ENCODE measurements around the gene MBD3.
A peak's percentile ranks its signal among the peaks of the same experiment; 100 is the strongest.
"Not testable (repeated sequence)": the region's sequence is repeated elsewhere in the genome, so short reads cannot be mapped to it uniquely, and the experiment has no call there.

MBD3 gene, protein sequence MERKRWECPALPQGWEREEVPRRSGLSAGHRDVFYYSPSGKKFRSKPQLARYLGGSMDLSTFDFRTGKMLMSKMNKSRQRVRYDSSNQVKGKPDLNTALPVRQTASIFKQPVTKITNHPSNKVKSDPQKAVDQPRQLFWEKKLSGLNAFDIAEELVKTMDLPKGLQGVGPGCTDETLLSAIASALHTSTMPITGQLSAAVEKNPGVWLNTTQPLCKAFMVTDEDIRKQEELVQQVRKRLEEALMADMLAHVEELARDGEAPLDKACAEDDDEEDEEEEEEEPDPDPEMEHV

DNA sequence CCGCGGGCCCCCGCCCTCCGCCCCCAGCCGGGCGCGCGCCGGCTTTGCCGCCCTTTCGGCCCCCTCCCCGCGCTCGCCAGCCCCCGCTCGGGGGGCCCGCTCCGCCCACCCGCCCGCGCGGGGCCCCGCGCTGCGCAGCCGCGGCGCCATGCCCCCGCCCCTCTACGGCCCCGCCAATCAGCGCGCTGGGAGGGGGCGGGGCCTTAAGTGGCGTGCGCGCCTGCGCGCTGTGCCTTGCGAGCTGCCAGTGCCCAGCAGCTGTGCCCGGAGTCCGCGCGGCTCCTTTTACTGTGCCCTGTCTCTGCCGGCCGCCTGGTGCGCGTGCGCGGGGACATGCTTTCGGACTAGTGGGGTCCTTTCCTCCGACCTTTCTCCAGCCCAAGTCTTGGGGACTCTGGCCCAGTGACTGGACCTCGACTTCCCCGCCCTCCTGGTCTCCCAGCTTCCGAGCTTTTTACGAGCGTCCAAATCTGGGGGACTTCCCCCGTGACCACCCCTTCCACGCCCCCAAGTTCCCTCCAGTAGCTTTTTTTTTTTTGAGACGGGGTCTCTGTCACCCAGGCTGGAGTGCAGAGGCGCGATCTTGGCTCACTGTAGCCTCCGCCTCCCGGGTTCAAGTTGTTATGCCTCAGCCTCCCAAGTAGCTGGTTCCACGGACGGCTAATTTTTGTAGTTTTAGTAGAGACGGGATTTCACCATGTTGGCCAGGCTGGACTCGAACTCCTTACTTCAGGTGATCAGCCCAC is at the start of gene MBD3:
MBD3 (minus strand) TSS at position 111 of the 746 bp plus-strand sequence. CDS start 234 bp downstream, outside the sequence.
- DNase-seq: peak; percentile 91 to 92

DNA sequence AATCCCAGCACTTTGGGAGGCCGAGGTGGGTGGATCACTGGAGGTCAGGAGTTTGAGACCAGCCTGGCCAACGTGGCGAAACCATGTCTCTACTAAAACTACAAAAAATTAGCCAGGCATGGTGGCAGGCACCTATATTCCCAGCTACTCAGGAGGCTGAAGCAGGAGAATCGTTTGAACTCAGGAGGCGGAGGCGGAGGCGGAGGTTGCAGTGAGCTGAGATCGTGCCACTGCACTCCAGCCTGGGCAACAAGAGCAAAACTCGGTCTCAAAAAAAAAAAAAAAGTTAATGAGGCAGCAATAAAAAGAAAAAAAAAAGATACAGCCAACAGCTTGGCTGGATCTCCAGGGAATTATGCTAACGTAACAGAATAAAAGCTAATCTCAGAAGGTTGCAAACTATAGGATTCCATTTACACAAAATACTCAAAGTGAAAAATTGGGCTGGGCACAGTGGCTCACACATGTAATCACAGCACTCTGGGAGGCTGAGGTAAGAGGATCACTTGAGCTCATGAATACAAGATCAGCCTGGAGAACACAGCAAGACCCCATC is 48.3 kb upstream of the MBD3 start:
- DNase-seq: not testable (repeated sequence)

DNA sequence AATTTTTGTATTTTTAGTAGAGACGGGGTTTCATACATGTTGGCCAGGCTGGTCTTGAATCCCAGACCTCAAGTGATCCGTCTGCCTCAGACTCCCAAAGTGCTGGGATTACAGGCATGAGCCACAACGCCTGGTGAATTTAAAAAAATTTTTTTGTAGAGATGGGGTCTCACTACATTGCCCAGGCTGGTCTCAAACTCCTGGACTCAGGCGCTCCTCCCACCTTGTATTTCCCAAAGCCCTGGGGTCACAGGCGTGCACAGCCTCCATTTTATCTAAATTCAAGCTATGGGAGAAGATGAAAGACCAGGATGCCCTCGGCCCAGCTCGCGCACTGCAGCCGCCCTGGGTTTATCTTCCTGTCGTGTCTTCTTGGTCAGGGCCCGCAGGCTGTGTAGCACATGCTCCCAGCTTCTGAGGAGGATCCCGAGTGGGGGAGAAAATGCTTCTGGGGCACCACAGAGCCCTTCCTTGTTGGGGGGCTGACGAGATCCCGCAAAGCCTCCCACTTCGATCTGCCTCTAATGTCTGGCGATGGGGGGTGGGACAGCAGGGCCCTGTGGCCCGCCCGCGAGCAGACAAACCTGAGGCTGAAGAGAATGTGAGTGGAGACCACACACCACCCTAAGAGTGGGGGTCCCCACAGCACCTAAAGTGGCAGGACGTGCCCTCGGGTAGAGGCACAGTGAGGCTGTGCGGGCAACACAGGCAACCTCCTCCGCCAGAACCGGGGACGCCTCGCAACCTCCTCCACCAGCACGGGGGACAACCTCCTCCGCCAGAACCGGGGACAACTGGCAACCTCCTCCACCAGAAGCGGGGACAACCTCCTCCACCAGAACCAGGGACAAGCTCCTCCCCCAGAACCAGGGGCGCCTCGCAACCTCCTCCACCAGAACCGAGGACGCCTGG is 43.9 kb upstream of the MBD3 start:
- DNase-seq: no peak

DNA sequence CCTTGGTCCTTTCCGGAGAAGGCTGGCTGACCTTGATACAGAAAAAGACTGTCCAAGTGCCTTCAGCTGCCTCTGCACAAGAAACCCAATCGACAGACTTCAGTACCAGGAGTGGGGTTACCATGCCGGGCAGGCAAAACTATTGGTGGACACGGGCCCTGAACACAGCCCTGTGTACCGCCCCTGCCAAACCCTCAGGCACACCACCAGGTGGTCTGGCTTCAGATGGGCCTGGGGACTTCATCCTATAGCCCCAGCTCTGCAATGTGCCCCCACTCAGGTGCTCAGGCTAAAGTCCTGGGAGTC is 42.2 kb upstream of the MBD3 start:
- DNase-seq: no peak

DNA sequence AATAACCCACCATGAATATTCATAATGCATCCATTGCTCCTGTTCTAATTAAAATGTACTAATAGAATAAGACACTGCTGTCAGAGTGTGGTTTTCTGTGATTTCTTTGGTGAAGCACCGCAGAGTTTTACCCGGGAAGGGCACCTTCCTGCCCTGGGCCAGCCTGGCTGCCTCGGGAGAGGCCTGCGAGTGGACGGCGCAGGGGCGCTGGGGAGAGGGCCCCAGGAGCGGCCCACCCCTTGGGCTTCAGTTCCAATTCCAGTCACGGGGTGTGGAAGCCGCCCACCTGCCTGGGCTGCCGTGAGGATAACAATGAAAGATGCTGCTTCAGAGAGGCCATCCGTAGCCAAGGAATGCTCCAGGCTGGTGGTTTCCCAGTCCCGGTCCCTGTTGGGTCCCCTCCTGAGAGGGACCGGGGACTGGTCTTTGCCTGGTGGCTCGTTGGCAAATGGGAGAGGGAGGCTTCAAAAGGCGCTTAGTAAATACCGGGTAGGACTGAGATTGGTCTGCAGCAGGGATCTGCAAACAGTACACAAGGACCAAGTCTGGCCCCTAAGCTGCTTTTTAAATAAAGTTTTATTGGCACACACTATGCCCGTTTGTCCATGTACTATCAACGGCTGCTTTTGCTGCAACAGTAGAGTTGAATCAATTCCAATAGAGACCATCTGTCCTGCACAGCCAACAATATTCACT is 41.7 kb upstream of the MBD3 start:
- DNase-seq: no peak

DNA sequence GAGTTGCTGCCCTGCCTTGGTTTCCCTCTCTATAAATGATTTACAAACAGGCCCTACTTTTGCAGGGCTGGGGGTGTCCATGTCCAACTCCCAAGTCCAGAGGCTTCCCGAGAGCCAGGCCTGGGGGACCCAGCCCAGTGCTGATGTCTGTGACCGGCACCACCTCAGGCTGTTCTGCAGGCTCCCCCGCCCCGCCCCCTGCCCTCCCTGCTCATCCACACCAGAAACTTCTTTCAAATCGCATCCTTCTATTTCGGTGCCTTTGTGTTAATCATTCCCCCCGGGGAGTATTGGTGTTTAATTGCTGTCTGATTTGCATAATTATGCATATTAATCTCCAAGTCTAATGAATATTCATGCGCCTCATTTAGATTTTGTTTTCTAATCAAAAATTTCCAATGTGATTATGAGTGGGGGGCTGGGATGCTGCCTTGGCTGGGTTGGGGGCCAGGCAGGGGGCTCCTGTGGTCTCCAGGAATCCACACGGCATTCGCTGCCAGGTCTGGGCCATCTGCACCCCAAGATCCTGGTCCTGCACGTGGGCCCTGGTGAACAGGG is 40.7 kb upstream of the MBD3 start:
- DNase-seq: no peak

DNA sequence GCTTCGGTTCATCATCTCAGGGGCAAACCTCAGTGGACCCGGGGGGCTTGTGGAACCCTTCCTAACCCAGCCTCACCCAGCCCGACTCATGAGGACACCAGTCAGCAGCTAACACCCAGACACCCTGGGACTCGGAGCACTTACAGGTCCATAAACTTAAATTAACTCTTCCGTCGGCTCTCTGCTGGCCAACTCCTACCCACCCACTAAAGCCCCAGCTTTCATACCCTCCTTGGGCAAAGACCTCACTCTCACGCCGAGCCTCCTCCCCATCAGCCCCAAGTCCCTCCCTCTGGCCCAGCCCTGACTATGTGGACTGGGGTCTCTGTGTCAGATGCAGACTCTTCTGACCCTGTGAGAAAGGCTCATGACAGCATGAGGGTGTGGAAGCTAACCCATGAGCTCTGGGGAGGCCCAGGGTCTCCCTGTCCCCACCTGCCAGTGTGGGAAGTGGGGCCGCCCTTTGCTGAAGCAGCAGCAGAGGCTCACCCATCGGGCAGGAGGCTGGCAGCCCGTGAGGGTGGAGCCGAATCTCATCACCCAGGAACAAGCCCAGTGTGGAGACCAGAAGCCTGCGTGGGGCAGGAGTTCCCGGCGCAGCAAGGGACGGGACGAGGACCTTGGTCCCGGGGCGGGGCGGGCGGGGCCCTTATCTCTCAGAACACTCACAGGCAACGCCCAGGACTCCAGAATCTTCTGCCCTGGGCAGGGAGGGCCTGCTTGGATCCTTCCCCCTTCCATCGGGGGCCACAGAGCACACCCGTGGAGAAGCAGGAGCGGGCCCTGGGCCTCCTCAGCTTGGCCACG is 40.0 kb upstream of the MBD3 start:
- DNase-seq: no peak

DNA sequence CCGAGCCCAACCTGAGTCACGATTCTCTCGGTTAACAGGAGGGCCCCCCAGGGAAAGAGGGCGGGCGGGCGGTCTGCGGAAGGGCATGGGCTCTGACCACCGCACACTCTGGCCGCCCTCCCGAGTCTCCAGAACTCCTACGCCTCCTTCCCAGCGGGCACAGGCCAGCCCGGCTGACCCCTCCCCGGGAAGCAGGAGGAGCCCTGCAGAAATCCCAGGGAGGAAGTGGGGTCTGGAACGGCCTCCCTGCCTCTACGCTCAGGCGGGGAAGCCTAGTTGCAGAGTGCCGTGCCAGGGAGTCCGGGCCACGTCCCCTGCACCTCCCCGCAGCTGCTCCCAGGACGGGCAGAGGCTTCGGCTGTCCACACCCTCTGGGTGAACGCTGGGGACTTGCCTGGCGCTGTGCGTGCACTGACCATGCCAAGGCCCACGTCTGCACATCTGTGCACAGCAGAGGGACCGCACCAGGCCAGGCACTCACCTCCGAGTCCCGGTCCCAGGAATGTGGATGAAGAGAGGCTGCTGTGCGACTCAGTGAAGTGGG is 39.0 kb upstream of the MBD3 start:
- DNase-seq: no peak

DNA sequence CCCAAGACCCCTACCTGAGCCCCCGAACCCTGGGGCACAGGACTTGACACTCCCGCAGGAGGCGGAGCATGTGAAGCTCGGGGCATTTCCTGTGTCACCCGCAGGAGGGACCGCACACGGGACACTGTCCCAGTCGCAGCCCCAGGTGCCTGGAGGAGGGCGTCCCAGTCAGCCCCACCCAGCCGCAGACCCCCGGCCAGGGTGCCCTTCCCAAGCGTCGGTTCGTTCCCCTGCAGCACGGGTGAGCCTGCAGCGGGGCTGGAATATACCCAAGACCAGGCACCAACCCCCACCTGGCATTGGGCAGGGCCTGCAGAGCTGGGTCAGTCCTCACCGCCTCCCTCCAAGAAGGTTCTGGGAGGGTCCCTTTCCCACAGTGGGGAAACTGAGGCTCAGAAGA is 38.1 kb upstream of the MBD3 start:
- DNase-seq: no peak

DNA sequence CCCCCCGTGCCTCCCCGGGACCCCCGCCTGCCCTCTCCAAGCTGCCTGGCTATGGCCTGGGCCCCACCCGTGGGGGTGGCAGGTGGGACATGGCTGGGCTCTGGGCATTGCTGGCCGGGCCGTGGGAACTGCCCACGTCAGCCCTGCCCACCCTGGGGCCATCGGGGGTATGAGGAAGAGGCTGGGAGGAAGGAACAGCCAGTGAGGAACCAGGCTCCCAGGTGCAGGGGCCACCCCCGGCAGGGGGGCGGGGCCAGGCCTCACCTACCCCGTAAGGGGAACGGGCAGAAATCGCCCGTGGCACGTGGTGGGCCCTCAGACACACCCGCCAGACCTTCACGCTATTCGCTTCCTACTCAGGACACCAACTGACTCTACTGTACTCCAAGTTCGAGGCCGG is 37.3 kb upstream of the MBD3 start:
- no peak for DNase-seq

DNA sequence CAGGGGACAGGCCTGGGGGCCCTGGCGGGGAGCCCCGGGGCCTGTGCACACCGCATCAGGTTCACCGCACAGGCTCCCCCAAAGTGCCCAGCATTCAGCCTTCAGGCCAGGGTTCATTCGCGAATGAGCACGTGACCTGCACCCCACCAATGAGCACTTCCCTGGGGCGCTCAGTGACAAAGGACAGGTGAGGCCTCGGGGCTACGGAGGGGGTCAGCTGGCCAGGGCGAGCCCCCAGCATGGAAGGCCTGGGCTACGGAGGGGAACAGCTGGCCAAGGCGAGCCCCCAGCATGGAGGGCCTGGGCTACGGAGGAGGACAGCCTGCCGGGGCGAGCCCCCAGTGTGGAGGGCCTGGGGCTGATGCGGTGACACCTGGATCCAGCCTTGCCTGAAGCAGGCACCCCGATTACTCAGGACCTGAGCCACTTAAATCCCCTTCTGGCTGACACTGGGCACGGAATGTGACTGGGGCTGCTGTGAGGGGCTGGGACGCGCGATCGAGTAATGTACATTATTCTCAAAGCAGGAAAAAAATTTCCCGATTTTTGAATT is 36.7 kb upstream of the MBD3 start:
- DNase-seq: no peak

DNA sequence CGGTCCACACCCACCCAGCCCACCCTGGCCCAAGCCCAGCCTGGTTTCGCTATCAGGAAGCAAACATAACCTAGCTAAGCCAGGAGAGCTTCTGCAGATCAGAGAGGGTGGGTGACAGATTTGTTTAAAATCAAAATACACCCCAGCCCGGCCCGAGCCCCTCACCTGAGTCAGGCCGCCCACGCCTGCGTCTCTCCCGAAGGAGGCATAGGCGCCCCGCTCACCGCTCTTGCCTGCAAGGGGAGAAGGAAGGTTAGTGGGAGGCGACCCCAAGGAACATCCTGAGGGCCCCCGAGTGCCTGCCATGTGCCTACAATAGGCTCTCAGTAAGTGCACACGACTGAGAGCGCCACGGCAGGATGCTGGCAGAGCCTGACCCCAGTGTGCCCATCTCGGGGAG is 34.5 kb upstream of the MBD3 start:
- DNase-seq: no peak

DNA sequence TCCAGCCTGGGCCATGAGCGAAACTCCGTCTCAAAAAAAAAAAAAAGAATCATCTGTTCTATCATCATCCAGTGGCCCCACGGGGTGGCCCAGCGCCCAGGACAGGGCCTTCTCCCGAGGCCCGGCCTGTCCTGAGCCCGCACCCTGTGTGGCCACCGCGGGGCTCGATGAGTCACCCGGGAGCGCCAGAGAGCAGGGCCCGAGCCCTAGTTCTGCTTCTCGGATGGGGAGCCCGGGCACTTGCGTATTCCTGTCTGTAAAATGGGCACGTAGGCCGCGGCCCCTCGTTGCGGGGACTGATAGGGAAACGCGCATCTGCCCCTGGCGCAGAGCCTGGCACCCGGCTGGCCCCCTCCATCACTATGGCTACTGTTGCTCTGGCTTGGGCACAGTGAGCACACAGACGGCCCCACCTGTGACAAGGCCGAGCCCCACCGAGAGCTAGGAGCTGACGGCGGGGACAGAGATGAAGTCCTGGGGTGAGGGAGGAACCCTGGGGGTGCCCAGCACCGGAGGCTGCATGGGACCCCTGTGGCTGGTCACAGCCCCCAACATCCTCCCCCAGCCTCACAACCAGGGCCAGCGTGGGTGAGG is 33.8 kb upstream of the MBD3 start:
- no peak for DNase-seq

DNA sequence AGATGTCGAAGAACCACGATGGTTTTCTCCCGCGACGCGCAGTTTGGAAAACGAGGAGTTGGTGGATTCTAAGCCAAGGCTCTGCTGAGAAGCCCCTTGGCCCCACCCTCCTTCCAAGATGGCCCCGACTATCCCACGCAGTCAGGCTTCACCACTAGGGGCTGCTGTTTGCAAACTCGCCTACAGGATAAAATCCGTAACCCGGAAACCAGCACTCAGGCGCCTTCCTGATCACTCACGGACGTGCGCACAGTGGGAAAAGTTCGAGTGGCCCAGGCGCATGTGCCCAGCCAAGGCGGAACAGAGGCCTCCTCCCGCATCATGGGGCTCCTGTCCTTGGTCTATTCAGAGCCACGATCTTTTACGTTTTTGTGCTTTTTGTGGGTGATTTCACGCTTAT is 31.8 kb upstream of the MBD3 start:
- peak; percentile 72 to 75 for DNase-seq

DNA sequence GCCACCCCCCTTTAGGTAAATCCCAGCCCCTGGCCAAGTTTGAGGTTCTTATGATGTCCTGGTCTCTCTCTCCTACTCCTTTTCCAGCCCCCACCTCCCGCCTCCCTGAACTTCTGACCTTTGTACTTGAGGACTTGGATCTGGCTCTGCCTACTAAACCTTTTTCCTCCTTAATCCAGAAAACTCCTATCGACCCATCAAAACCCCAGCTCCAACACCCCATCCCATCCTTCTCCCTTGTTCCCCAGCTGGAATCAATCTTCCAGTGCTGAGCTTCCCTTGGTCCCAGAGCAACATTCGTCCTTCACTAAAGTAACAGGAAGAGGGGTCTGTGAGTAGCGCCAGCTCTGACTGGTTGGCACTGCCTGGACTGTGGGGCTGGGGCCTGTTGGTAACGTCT is 29.9 kb upstream of the MBD3 start:
- DNase-seq: no peak

DNA sequence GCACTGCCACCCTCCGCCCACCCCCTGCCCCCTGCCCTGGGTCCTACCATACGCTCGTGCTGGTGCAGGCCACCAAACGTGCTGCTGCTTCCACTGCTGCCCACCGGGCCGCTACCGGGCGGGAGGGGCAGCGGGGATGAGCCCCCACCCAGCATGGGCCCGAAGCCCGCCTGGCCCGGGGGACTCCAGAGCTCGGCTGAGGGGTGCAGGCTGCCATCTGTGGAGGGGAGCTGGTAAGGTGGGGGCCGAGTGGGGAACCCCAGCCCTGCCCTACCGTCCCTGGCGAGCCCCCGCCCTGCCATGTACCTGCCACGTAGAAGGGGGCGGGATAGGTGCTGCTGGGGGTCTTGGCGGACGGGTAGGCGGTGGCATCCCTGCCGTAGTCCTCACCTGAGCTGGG is 29.3 kb upstream of the MBD3 start:
- no peak for DNase-seq

DNA sequence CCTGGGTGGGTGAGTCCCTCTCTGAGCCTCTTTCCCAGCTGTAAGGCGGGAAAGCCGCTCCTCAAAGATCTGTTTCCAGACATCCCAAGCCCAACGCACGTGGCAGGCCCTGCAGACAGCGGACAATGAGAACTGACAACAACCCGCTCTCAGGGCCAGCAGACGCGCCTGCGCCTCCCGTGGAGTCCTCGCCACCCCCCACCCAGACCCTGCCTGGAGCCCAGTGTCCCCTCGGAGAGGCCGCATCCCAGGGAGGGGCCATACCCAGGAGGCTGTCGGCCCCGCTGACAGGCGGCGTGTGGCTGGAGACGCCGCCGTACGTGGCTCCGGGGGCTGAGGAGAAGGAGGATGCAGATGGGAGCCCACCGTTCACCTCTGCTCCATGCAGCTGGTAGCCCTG is 28.9 kb upstream of the MBD3 start:
- no peak for DNase-seq

DNA sequence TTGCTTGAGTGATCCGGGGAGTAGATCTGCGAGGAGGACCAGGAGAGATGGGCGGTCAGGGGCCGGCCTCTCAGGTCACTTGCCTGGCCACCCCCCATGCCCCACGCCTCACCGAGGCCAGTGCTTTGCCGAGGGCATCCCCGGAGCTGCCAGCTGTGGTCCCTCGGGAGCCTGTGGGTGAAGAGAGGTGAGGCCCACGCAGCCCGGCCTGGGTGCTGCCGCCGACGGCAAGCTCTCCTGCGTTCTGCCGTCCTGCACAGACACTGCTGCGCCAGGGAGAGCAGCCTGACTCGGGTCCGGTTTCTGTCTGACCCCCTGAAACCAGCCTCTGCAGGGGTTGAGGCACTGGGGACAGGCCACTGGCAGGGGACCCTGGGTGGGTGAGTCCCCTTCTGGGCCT is 28.4 kb upstream of the MBD3 start:
- no peak for DNase-seq

DNA sequence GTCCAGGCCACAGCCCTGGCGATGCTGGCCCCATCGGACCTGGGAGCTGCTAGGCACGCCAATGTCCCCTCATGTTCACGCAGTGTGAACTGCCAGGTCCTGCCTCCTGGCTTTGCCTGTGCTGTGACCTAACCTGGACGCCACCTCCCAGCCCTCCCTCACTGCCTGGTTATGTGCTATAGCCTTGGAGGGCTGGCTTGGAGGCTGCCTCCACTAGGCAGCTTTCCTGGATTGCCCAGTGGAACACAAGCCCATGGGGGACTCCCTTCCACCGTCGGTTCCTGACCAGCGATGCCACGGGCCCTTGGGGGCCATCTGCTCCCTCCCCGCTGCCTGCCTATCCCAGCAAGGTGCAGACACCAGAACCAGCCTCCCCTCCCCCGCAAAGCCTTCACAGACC is 27.8 kb upstream of the MBD3 start:
- no peak for DNase-seq

DNA sequence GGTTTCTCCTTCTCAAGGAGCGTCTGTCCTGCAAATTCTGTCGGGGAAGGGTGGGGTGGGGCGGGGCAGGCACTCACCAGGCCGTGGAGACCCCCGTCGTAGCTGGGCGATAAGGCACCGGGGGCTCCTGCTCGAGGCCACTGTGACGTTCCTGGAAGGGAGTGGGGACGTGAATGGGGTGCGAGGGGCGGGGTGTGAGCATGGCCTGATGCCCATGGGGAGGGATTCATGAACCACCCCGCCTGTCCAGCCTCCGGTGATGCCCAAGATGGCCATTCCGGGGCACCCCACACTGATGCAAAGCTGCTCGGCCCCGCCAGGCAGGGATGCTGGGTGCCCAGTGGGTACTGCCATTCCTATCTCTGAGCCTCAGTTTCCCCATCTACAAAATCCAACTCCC is 27.0 kb upstream of the MBD3 start:
- no peak for DNase-seq

DNA sequence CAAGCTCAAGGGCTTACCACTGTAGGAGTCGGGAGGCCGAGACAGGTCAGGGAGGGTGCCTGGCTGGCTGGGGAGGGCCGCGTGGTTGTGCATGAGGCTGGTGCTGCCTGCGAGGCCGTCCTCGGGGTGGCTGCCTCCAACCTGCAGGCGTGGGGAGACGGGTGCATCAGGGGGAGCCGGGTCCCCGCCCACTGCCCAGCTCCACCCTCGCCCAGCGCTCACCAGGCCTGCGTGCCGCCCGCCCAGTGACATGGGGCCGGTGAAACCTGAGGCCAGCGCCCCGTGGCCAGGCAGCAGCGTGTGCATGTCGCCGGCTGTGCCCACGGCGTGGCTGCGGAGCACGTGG is 26.4 kb upstream of the MBD3 start:
- no peak for DNase-seq
